Measurements from ENCODE around the gene PACS2. TPM values are rescaled to one million over a fixed set of nuclear protein-coding genes. Genes with fewer than 3 reads are reported as not detected.

PACS2 gene
- total RNA-seq, 2 donors from 2014 or later = 80.4 to 125 TPM

DNA sequence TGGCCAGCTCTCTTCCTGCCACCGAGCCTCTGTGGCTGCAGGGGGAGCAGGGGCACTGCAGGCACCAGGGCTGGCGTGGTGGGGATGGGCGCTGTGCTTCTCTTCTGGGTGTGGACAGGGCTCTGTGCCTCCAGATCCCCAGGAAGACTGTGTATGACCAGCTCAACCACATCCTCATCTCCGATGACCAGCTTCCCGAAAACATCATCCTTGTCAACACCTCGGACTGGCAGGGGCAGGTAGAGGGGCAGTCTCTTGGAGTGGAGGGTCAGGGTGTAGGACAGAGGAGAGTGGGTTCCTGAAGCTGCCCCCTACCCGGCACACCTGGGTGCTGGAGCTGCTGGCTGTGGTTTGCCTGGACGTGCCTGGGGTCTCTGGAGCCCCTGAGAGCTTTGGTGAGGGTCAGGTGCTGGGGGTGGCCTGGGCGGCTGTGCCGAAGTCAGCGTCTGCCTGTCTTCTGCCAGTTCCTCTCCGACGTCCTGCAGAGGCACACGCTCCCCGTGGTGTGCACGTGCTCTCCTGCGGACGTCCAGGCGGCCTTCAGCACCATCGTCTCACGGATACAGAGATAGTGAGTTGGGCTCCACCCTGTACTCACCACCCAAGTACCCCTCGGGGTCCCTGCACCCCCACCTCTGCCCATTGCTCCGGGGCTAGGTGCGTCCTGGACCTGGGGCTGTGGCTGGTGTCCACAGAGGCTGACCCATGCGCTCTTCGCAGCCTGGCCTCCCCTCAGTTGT, 68.0 kb downstream of the PACS2 start:
- Histone ChIP-seq H3K36me3 (peaks cover 47% of the 10 kb centered on the region), H3K4me3 (no peak overlapping the region)
- TF ChIP-seq CTCF (IDR thresholded peaks at IDR 0.05) = no peak

GRCh38 chr14:105383083-105383730, 68.7 kb downstream of the PACS2 start:
- no peaks in the 10 kb centered on the region for H3K27me3 ChIP-seq (replicated peaks; ENCODE audit: insufficient read depth)
- TF ChIP-seq CTCF (IDR thresholded peaks at IDR 0.05) = no peak
- H3K27ac ChIP-seq = no peak overlapping the region
- ATAC-seq (ENCODE audit: insufficient number of reproducible peaks, low FRiP score, low read depth) (no peak), DNase-seq (ENCODE audit: low spot score) (no peak)
- H3K4me3 ChIP-seq = no peak overlapping the region
- H3K9me3 ChIP-seq = no peaks in the 10 kb centered on the region
- H3K4me1 ChIP-seq (ENCODE audit: control insufficient read depth in 1 of 2, low read depth in 2 of 2) = no peaks in the 10 kb centered on the region
- peaks cover 47% of the 10 kb centered on the region for H3K36me3 ChIP-seq

More for the DNA sequence above, 68.0 kb downstream of the PACS2 start:
- no peaks in the 10 kb centered on the region for H3K9me3 ChIP-seq
- no peak for ATAC-seq (ENCODE audit: insufficient number of reproducible peaks, low FRiP score, low read depth)
- H3K4me1 ChIP-seq (ENCODE audit: control insufficient read depth in 1 of 2, low read depth in 2 of 2) = no peaks in the 10 kb centered on the region
- no peaks in the 10 kb centered on the region for H3K27me3 ChIP-seq (replicated peaks; ENCODE audit: insufficient read depth)
- no peak overlapping the region for H3K27ac ChIP-seq
- no peak for DNase-seq (ENCODE audit: low spot score)

DNA sequence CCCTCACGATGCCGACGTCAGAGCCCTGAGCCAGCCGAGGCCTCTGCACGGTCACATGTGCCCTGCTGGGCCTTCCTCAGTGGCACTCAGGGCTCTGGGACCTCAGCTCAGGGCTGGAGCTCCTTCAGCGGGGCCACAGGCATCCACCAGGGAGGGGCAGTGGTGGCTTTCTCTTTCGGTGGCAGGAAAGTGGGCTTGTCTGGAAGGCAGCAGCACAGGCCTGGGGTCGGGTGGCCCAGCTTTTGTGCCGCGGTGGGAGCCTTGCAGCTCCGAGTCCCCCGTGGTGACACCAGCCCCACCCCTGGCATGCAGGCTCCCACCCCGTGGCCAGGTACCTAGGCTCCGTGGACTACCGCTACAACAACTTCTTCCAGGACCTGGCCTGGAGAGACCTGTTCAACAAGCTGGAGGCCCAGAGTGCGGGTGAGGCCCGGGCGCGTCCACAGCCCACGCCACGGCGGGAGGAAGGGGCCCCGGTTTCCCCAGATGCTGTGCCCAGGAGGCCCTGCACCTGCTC, 69.6 kb downstream of the PACS2 start:
- no peaks in the 10 kb centered on the region for H3K9me3 ChIP-seq
- no peak overlapping the region for H3K27ac ChIP-seq
- DNase-seq (ENCODE audit: low spot score) (no peak), ATAC-seq (ENCODE audit: insufficient number of reproducible peaks, low FRiP score, low read depth) (no peak)
- no peak for TF ChIP-seq CTCF (IDR thresholded peaks at IDR 0.05)
- H3K36me3 ChIP-seq = peaks cover 47% of the 10 kb centered on the region
- no peaks in the 10 kb centered on the region for H3K27me3 ChIP-seq (replicated peaks; ENCODE audit: insufficient read depth)
- H3K4me1 ChIP-seq (ENCODE audit: control insufficient read depth in 1 of 2, low read depth in 2 of 2) = no peaks in the 10 kb centered on the region
- H3K4me3 ChIP-seq = no peak overlapping the region

GRCh38 chr14:105384605-105385321, 70.2 kb downstream of the PACS2 start:
- ATAC-seq (ENCODE audit: insufficient number of reproducible peaks, low FRiP score, low read depth) (no peak), DNase-seq (ENCODE audit: low spot score) (no peak)
- no peak for TF ChIP-seq CTCF (IDR thresholded peaks at IDR 0.05)
- no peak overlapping the region for H3K27ac ChIP-seq
- no peaks in the 10 kb centered on the region for H3K27me3 ChIP-seq (replicated peaks; ENCODE audit: insufficient read depth)
- no peak overlapping the region for H3K4me3 ChIP-seq
- no peaks in the 10 kb centered on the region for H3K4me1 ChIP-seq (ENCODE audit: control insufficient read depth in 1 of 2, low read depth in 2 of 2)
- no peaks in the 10 kb centered on the region for H3K9me3 ChIP-seq
- H3K36me3 ChIP-seq = peaks cover 46% of the 10 kb centered on the region

DNA sequence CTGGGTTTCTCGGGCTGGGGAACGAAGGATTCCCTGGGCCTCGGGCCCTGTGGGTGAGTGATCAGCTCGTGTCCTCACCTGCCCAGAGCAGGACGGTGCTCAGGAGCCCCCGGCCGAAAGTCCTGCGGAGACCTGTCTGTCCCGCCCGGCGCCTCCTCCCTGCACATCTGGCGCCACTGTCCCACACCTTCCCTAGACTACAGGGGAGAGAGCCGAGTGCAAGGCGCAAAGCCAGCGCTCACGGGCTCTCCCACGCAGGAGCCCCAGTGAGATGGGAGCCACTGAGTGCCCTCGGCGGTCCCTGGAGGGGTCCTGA, 70.7 kb downstream of the PACS2 start:
- DNase-seq (ENCODE audit: low spot score) = no peak
- no peak for ATAC-seq (ENCODE audit: insufficient number of reproducible peaks, low FRiP score, low read depth)
- Histone ChIP-seq H3K4me3 (no peak overlapping the region), H3K27ac (no peak overlapping the region), H3K9me3 (no peaks in the 10 kb centered on the region), H3K27me3 (replicated peaks; ENCODE audit: insufficient read depth) (no peaks in the 10 kb centered on the region), H3K36me3 (peaks cover 42% of the 10 kb centered on the region), H3K4me1 (ENCODE audit: control insufficient read depth in 1 of 2, low read depth in 2 of 2) (no peaks in the 10 kb centered on the region)
- TF ChIP-seq CTCF (IDR thresholded peaks at IDR 0.05) = no peak

Measured in thoracic aorta (tissue), 2 donors.